Thymus (tissue), 11 donors: ENCODE data around the gene SPATA1. TPM values are rescaled to one million over a fixed set of nuclear protein-coding genes. Genes with fewer than 3 reads are reported as not detected.
"Not testable (repeated sequence)": the region's sequence is repeated elsewhere in the genome, so short reads cannot be mapped to it uniquely, and the experiment has no call there.

Source experiments
- DNase-seq, 9 donors: peaks; one replicate each; pipeline ENCODE4 v3.0.0-alpha.2; 2013; ENCODE audit warnings: low spot score in 9 of 9, low read depth in 6 of 9, missing footprints in 1 of 9
- H3K27ac ChIP-seq, 2 donors: one replicate each; pipeline ENCODE4 v1.5.1; 2013; ENCODE audit warnings: control low read depth in 1 of 2, low read depth in 1 of 2, low read length in 1 of 2, mild to moderate bottlenecking in 1 of 2, moderate library complexity in 1 of 2
- H3K27me3 ChIP-seq, 2 donors: one replicate each; pipeline ENCODE4 v1.5.1; 2013; ENCODE audit warnings: low read length in 1 of 2; ENCODE audit not compliant: control insufficient read depth in 2 of 2, insufficient read depth in 1 of 2
- H3K36me3 ChIP-seq, 2 donors: one replicate each; pipeline ENCODE4 v1.5.1; 2013; ENCODE audit warnings: low read length in 1 of 2, mild to moderate bottlenecking in 1 of 2, moderate library complexity in 1 of 2; ENCODE audit not compliant: control insufficient read depth in 2 of 2, insufficient read depth in 2 of 2
- H3K4me1 ChIP-seq, 2 donors: one replicate each; pipeline ENCODE4 v1.5.1; 2013; ENCODE audit warnings: low read length in 2 of 2; ENCODE audit not compliant: control insufficient read depth in 2 of 2, insufficient read depth in 2 of 2
- H3K4me3 ChIP-seq, 2 donors: one replicate each; pipeline ENCODE4 v1.5.1; 2013; ENCODE audit warnings: low read length in 2 of 2, control low read depth in 1 of 2, mild to moderate bottlenecking in 1 of 2
- H3K9me3 ChIP-seq, 2 donors: one replicate each; pipeline ENCODE4 v1.5.1; 2013; ENCODE audit warnings: low read length in 1 of 2, mild to moderate bottlenecking in 1 of 2; ENCODE audit not compliant: control insufficient read depth in 2 of 2, insufficient read depth in 1 of 2
- WGBS: extraction: QIAGEN DNeasy Blood & Tissue Kit; methylation state at CpG from one replicate; pipeline ENCODE4 v1.1.7; 2013; 5-methylcytosine and 5-hydroxymethylcytosine counted together
- polyA plus RNA-seq: library from polyadenylated mRNA; stranded (reverse); fragments of 200-250 nt; gene quantifications from one replicate; pipeline ENCODE4 v1.2.3, GENCODE V29; 2013
- total RNA-seq: library from RNA; stranded (reverse); fragments of 120-200 nt; gene quantifications from one replicate; pipeline ENCODE4 v1.2.4, GENCODE V29; 2013
- donor health status: healthy.

SPATA1 gene
- total and polyA plus RNA-seq, 2 donors, result 3.7 to 5.1 TPM

DNA sequence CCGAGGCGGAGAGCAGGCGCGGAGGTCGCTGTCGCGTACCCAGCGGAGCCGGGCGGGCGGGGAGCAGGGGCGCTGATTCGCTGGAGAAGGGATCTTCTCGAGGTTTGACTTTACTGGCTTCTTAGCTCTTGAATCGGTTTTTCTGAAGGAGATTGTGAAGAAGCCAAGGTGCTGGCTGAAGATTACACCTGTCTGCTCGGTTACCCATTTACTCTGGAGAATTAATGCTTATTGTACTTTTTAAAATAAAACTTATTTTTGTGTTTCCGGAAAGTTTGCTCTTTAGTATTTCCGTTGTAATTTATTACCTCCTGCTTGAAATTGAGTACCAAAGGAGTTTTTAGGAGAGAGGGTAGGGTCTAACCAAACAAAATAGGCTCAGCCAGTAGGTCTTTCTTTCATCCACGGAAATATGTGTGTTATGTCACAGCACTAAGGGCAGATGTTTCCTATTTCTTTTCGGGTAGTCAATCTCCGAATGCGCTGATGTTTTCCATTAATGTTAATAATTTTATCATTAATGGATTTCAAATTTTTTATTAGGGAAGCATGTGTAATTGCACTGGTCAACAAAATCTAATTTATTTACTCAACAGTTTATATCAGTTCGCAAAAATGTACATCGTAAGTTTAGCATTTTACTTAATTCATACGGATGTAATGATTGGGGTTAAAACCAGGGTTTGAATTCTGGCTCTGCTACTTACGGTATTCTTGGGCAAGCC lies 705 bp downstream of the SPATA1 start:
- no peaks in the 10 kb centered on the region for H3K27me3 ChIP-seq
- peak in 1 of 9 donors; percentile 23 for DNase-seq
- peaks cover 8 to 14% of the 10 kb centered on the region in 2 donors for H3K4me1 ChIP-seq
- peak overlapping the region; percentile 93 to 94 for H3K27ac ChIP-seq
- H3K4me3 ChIP-seq, result peak overlapping the region; percentile 82 to 93
- WGBS, result 9% methylated on average over 26 of the region's 26 CpGs
- no peaks in the 10 kb centered on the region for H3K36me3 ChIP-seq
- H3K9me3 ChIP-seq, result no peaks in the 10 kb centered on the region

- H3K9me3 ChIP-seq, H3K4me3 ChIP-seq, H3K27ac ChIP-seq, H3K27me3 ChIP-seq, H3K36me3 ChIP-seq, DNase-seq: not testable (repeated sequence)
- peaks cover 8 to 14% of the 10 kb centered on the region in 2 donors for H3K4me1 ChIP-seq
- 84% methylated on average over 14 of the region's 14 CpGs for WGBS
Observed at GRCh38 chr1:84507887-84508286, 1.7 kb downstream of the SPATA1 start.

GRCh38 chr1:84508510-84508909 lies 2.3 kb downstream of the SPATA1 start:
- Histone ChIP-seq H3K36me3 (no peaks in the 10 kb centered on the region), H3K9me3 (no peaks in the 10 kb centered on the region), H3K27me3 (no peaks in the 10 kb centered on the region), H3K4me3 (no peak overlapping the region), H3K27ac (no peak overlapping the region), H3K4me1 (peaks cover 7 to 14% of the 10 kb centered on the region in 2 donors)
- 98% methylated on average over 1 of the region's 1 CpG for WGBS
- DNase-seq, result no peak

DNA sequence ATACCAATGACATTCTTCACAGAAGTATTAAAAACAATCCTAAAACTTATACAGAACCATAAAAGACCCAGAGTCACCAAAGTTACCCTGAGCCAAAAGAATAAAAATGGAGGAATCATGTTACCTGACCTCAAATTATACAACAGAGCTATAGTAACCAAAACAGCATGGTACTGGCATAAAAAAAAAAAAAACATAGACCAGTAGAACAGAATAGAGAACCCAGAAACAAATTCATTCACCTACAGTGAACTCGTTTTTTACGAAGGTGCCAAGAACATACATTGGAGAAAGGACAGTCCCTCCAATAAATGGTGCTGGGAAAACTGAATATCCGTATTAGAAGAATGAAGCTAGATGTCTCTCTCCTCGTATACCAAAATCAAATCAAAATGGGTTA lies 2.8 kb downstream of the SPATA1 start:
- no peak overlapping the region for H3K27ac ChIP-seq
- WGBS, result 98% methylated on average over 4 of the region's 4 CpGs
- H3K36me3 ChIP-seq, result no peaks in the 10 kb centered on the region
- no peaks in the 10 kb centered on the region for H3K9me3 ChIP-seq
- no peaks in the 10 kb centered on the region for H3K27me3 ChIP-seq
- H3K4me1 ChIP-seq, result peaks cover 4 to 11% of the 10 kb centered on the region in 2 donors
- H3K4me3 ChIP-seq, result no peak overlapping the region
- no peak for DNase-seq

GRCh38 chr1:84510165-84510564 lies 4.0 kb downstream of the SPATA1 start:
- over 99% methylated on average over 2 of the region's 2 CpGs for WGBS
- DNase-seq, result no peak
- H3K4me3 ChIP-seq, result no peak overlapping the region
- no peak overlapping the region for H3K27ac ChIP-seq
- no peaks in the 10 kb centered on the region for H3K9me3 ChIP-seq
- no peaks in the 10 kb centered on the region for H3K36me3 ChIP-seq
- H3K4me1 ChIP-seq, result peaks cover 0 to 2% of the 10 kb centered on the region in 2 donors
- H3K27me3 ChIP-seq, result no peaks in the 10 kb centered on the region

- 98% methylated on average over 3 of the region's 3 CpGs for WGBS
- H3K9me3 ChIP-seq, result no peaks in the 10 kb centered on the region
- H3K4me1 ChIP-seq, result no peaks in the 10 kb centered on the region
- H3K36me3 ChIP-seq, result no peaks in the 10 kb centered on the region
- no peaks in the 10 kb centered on the region for H3K27me3 ChIP-seq
- DNase-seq, result no peak
- H3K27ac ChIP-seq, result no peak overlapping the region
- no peak overlapping the region for H3K4me3 ChIP-seq
Observed at GRCh38 chr1:84510668-84511067, 4.5 kb downstream of the SPATA1 start.

DNA sequence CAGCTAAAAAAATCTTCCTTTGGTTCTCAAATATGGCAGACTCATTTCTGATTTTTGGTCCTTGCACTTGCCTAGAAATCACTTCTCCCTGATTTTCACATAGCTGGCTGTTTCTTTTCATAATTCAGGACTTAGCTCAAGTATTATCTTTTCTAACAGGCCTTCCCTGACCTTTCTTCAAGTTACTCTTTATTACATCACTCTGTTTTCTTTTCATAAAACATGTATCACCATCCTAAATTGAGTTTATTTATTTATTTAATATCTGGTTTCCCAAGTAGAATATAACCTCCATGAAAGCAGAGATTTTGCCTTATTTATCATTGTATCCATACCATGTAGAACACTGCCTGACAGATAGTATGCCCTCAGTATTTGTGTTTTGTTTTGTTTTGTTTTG lies 18.4 kb downstream of the SPATA1 start:
- H3K4me1 ChIP-seq, result no peaks in the 10 kb centered on the region
- no peak overlapping the region for H3K27ac ChIP-seq
- DNase-seq, result no peak
- no peak overlapping the region for H3K4me3 ChIP-seq
- no peaks in the 10 kb centered on the region for H3K36me3 ChIP-seq
- no peaks in the 10 kb centered on the region for H3K9me3 ChIP-seq
- no peaks in the 10 kb centered on the region for H3K27me3 ChIP-seq

- Histone ChIP-seq H3K27me3 (no peaks in the 10 kb centered on the region), H3K9me3 (no peaks in the 10 kb centered on the region), H3K36me3 (no peaks in the 10 kb centered on the region), H3K4me3 (no peak overlapping the region), H3K4me1 (no peaks in the 10 kb centered on the region), H3K27ac (no peak overlapping the region)
- DNase-seq, result no peak
- 97% methylated on average over 1 of the region's 1 CpG for WGBS
Observed at GRCh38 chr1:84525779-84526178, 19.6 kb downstream of the SPATA1 start.

DNA sequence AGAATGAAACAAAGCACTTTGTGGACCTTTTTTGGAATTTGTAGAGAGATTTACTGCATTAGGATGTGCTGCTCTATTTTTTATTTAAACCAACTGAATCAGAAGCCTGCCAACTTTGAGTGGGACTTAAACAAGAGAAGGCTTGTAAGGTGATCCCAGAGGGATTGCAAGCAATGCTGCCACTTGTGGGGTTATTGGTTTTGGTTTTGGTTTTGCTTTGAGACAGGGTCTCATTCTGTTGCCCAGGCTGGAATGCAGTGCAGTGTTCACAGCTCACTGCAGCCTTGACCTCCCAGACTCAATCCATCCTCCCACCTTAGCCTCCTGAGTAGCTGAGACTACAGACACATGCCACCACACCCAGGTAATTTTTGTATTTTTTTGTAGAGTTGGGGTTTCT lies 32.4 kb downstream of the SPATA1 start:
- Histone ChIP-seq H3K36me3 (peaks cover 0 to 3% of the 10 kb centered on the region in 2 donors), H3K4me1 (no peaks in the 10 kb centered on the region), H3K9me3 (no peaks in the 10 kb centered on the region), H3K27ac (no peak overlapping the region), H3K4me3 (no peak overlapping the region), H3K27me3 (no peaks in the 10 kb centered on the region)
- no peak for DNase-seq
